Activated CD4-positive, CD25-positive, alpha-beta regulatory T cell treated with anti-CD3 and anti-CD28 coated beads, Interleukin-2, amount 50 U/mL, for 72 hours (primary cell): ENCODE measurements around the gene SDSL.

Source experiments
- DNase-seq: peaks from one replicate; pipeline ENCODE4 v3.0.0; 2021

The SDSL gene

GRCh38 chr12:113469949-113470743 is 48.0 kb downstream of the SDSL start:
- no peak for DNase-seq

- no peak for DNase-seq
Measured at GRCh38 chr12:113470871-113471618, 48.9 kb downstream of the SDSL start.

GRCh38 chr12:113471619-113472171 is 49.5 kb downstream of the SDSL start, which contains the start of gene LHX5:
LHX5 (minus strand) TSS chr12:113471871; CDS start chr12:113471498, 373 bp downstream.
- no peak for DNase-seq

- DNase-seq: no peak
Measured at GRCh38 chr12:113472191-113473121, 50.3 kb downstream of the SDSL start.

- DNase-seq: no peak
Measured at GRCh38 chr12:113473400-113473799, 51.2 kb downstream of the SDSL start.

GRCh38 chr12:113473942-113474341 is 51.8 kb downstream of the SDSL start:
- no peak for DNase-seq

GRCh38 chr12:113474635-113475436 is 52.7 kb downstream of the SDSL start:
- no peak for DNase-seq

GRCh38 chr12:113475451-113476175 is 53.4 kb downstream of the SDSL start:
- DNase-seq: no peak

GRCh38 chr12:113476176-113476986 is 54.2 kb downstream of the SDSL start:
- DNase-seq: no peak

- DNase-seq: no peak
Measured at GRCh38 chr12:113477171-113477841, 55.1 kb downstream of the SDSL start.

- no peak for DNase-seq
Measured at GRCh38 chr12:113477842-113478215, 55.6 kb downstream of the SDSL start.

GRCh38 chr12:113478351-113479011 is 56.3 kb downstream of the SDSL start:
- no peak for DNase-seq

- DNase-seq: no peak
Measured at GRCh38 chr12:113479216-113479589, 57.0 kb downstream of the SDSL start.

GRCh38 chr12:113479590-113480335 is 57.6 kb downstream of the SDSL start:
- no peak for DNase-seq

GRCh38 chr12:113480336-113480971 is 58.3 kb downstream of the SDSL start:
- no peak for DNase-seq

- no peak for DNase-seq
Measured at GRCh38 chr12:113482334-113482733, 60.2 kb downstream of the SDSL start.

- DNase-seq: no peak
Measured at GRCh38 chr12:113485330-113485729, 63.1 kb downstream of the SDSL start.

- no peak for DNase-seq
Measured at GRCh38 chr12:113486722-113487121, 64.5 kb downstream of the SDSL start.
